IPS DF 19.7 (cell line): Measurements from ENCODE around the gene ZNF512B.
"Not testable (repeated sequence)": the region's sequence is repeated elsewhere in the genome, so short reads cannot be mapped to it uniquely, and the experiment has no call there.

ENCODE experiments used
- DNase-seq: peaks from one replicate; pipeline ENCODE4 v3.0.0-alpha.2; 2013; ENCODE audit warnings: low read depth, low spot score

The ZNF512B gene

DNA sequence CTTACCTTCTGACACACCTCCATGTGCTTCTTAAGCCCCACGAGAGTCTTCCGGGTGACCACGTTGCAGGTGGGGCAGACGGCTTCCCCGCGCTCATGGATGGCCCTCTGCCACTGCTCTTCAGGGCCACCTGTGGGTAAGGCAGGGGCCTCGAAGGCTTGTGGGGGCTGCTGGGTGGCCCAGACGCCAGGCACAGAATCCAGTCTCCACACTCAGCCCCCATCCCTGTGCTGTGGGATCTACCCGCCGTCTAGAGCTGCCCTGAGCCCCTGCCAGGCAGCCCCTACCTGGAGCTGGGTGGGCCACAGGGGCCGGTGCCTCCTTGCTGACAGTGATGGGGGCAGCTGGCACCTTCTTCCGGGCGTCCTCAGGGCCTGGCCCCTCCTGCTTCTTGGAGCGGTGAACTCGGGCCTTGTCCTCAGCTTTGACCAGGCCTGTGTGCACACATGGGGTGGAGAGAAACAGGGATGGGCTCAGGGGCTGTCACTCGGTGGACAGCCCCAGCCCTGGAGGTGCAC is 5.9 kb downstream of the ZNF512B start:
- no peak for DNase-seq

DNA sequence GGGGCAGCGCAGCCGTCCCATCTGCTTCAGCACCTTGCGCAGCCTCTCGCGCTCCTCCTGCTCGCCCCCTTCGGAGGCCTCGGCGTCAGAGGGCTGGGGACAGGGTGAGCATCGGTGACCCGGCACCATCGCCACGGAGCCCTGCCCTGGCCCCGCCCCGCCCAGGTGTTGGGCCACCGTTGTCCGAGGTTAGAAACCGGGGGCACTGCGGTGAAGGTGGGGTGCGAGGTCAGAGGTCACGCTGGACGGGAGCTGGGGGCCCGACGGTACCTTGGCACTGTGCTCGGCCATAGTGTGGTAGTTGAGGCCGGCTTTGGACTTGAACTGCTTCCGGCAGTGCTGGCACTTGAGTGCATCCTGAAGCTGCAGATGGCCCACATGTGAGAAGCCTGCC is 6.4 kb downstream of the ZNF512B start:
- no peak for DNase-seq

DNA sequence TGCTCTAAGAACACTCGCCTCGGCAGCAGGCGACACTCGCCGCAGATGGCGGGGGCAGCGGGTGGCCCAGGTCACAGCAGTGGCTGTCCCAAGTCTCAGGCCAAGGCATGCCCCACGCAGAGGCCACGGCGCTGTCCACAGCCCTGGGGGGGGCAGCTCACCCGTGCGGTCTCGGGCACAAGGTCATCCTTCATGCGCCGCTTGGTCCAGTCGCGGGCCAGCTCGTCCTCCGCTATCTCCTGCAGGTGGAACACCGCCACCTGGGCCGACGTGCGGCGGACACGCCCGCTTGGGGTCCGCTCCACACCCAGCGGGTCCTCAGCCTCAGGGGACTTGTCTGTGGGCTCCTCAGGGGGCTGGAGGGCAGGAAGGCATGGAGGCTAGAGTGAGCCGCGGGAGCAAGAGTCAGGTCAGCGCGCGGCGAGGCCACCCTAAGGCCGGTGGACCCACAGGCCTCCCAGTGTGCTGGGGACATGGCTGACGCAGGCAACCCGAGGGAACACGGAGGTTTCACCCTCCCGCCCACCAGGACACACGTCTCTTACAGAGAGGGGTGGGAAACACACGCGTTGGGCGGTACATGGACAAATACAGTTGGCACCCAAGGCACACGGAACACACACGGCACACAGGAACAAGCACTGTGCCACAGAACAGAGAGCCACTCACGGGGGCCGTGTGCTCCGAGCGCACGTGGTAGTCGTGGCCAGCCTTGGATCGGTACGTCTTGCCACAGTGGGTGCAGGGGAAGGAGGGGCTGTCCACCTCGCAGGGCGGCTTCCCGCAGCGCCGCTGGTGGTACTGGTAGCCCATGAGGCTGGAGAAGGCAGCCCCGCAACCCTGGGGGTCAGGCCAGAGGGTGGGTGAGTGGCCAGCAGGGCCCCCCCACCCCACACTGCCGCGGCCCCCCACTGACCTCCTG is 7.0 kb downstream of the ZNF512B start:
- no peak for DNase-seq

DNA sequence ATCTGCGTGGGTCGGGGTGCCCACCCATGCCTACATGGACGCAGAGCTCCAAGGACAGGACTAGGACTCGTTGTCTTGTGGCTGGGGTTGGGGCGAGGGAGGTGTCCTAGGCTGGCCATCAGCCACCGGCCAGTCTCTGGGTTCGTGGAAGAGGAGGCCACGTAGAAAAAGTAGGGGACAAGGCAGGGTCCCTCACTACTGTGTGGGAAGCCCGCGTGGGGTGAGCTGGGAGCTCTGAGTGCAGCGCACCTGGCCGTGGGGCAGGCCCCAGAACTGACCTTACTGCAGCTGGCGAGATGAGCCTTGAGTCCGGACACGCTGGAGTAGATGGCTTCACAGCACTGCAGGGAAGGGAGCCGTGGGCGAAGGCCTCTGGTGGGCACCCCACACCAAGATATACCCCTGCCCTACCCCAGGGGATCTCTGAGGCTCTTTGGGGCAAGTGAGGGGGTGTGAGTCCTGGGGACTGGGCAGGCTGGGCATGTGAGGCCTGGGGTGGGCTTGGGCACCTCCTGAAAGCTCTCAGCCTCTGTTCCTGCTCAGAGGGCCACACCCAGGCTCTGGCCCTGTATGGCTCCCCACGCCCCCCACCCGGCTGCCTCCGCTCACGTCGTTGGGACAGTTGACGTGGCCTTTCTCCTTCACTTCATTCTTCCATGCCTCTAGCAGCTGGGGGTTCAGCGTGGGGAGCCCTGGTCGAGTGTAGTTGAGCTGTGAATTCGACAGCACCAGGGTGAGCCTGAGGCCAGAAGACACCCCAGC is 7.9 kb downstream of the ZNF512B start:
- DNase-seq: no peak

DNA sequence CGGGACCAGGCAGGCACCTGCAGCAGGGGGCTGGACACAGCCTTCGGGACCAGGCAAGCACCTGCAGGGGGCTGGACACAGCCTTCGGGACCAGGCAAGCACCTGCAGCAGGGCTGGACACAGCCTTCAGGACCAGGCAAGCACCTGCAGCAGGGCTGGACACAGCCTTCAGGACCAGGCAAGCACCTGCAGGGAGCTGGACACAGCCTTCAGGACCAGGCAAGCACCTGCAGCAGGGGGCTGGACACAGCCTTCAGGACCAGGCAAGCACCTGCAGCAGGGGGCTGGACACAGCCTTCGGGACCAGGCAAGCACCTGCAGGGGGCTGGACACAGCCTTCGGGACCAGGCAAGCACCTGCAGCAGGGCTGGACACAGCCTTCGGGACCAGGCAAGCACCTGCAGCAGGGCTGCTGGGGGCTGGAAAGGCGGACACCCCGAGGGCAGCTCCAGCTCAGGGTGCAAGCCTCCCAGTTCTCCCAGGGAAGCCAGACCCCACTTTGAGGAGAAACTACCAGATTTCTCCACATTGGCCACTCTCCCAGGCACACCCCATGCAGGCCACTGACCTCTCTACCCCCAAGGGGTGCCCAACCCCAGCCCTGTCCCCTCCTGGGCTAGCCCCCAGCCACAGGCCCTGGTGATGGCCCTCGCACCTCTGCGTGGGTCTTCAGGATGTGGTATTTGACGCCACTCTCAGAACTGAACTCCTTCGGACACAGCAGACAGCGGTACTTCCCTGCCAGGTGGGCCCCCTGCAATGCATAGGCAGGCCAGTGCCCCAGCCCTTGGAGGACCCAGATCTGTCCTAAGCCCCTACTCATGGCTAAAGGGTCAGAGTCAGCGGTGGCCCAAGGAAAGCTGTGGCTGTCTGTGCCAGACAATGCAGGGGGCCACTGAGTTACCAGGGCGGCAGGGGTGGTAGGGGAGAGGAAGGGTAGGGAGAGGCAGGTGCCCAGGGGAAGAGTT is 8.8 kb downstream of the ZNF512B start:
- not testable (repeated sequence) for DNase-seq

DNA sequence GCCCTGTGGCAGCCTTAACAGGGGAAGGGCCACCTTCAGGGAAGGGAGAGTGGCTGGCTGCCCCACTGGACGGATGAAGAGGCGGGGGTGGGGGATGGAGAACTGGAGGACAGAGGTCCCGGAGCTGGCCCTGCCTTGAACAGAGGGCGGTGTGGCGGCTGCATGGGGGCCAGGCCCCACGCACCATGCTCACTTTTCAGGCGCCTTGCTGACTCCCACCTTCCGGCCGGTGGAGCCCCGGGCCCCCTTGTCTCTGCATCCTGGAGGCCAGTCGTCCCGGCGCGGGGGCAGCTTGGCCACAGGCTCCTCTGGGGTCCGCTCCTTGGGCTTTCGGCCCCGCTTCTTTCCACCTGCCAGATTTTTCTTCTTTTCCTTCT is 10.0 kb downstream of the ZNF512B start:
- DNase-seq: no peak

DNA sequence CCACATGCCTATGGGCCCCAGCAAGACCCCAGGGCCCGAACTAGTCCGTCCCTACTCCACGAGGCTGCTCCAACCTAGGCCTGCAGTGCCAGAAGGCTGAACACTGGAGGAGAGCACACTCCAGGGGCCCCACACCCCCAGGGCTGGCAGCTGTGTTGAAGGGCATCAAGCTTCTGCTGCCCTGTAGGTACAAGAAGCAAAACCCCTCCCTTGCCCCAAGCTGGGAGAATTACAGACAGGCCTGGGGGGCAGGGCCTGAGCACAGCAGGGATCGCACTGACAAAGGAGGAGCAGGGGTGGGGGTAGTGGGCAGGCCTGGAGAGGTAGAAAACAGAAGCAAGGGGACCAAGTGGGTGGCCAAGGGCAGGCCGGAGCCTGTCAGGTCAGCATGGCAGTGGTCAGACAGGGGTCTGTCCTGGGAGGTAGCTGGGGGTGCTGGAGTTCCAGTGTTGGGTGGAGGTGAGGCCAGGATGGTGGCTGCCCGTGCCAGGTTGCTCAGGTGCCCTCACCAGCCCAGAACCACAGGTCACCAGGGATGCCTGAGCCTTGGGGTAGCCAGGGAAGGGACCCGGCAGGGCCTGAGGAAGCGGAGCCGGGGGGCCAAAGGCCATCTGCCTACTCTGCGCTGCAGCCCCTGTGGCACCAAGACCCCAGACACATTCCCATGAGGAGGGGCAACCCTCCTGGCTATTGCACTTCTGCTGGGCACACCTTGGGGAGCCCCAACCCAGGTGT is 10.6 kb downstream of the ZNF512B start:
- DNase-seq: no peak

DNA sequence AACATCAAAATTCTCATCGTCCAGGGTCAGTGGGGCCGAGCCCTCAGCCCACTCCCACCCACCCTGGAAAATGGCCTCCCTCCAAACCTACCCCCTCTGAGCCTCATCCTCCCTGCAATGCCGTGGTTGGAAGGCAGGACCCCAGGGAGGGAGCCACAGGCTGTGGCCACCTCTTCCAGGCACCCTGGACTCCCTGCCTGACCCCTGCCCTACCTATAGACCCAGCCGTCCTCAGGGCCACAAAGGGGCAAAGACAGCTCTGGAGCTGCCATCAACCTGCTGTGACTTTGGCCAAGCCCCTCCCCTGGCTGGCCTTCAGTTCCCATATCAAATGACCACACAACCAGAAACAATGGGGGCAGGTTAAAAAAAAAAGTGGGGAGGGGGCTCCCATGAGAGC is 11.3 kb downstream of the ZNF512B start:
- DNase-seq: no peak

DNA sequence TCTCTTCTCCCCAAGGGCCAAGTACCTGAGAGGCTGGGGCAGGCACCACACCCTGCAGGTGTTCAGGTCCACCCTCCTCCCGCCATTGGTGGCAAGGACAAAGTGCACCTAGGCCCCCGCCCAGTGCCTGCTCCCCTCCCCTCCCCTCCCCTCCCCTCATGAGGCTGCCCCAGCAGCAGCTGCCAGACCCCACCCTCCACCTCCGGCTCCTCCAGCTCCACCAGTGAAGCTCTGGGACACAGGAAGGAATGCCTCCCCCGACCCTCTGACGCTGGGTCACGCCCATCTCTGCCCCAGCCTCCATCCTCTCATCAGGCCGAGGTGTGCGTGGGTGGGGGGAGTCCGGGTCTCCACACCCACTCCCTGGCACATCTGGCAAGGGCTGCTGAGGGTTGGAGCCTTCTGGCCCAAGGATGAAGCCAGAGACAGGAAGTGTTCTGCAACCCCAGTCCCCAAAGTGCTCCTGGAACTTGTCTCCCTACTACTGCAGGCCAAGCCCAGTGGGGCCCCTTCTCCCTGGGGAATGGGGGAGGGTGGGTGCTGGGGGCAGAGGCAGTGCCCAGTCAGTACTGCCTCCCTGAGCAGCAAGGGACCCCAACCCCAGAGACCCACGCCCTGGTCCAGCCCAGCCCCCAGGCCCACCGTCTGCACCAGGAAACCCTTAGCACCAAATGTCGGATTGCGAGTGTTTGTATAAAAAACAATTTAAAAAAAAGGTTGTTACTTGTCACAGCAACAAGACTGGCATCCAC is 11.9 kb downstream of the ZNF512B start:
- no peak for DNase-seq

DNA sequence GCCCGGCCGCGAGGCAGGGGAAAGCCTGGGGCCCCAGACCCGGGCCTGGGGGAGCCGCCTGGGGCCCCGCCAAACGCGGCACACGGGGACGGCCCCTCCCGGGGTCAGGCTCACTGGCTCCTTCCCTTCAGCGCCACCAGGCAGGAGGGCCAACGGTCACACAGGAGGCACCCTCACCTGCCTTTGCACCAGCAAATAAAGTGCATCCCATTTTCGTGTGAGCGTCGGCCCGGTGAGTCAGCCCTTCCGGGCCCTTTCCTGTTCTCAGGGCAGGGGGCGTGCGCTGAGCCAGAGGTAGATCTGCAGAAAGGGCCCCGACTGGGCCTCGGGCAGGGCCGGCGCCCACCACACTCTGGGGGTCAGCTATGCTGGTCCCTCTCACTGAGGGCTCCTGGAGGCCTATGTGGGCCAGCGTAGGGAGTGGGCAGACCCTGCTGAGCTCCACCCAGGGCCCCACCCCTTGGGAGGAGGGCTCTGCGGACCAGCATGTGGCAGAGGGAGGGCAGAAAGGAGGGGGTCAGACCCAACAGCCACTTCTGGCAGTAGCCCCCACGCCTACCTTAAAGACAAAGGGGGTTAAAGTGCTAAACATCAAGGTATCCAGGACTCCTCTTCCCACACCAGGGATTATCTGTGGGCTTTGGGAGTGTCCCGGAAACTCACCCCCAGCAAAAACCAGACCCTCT is 12.6 kb downstream of the ZNF512B start:
- no peak for DNase-seq

DNA sequence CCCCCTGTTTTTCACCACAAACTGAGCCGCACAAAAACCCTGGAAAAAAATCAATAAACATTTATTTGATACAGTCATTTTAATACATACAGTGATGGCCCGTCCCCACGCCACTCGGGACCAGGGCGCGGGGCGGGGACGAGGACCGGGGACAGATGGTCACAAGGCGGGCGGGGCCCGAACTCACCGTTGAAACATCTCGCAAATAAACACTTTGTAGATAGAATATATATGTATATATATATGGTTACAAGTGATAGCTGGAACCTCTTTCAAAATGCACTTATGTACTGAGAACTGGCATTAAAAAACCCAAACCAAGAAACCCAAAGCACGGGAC is 13.1 kb downstream of the ZNF512B start:
- DNase-seq: no peak

DNA sequence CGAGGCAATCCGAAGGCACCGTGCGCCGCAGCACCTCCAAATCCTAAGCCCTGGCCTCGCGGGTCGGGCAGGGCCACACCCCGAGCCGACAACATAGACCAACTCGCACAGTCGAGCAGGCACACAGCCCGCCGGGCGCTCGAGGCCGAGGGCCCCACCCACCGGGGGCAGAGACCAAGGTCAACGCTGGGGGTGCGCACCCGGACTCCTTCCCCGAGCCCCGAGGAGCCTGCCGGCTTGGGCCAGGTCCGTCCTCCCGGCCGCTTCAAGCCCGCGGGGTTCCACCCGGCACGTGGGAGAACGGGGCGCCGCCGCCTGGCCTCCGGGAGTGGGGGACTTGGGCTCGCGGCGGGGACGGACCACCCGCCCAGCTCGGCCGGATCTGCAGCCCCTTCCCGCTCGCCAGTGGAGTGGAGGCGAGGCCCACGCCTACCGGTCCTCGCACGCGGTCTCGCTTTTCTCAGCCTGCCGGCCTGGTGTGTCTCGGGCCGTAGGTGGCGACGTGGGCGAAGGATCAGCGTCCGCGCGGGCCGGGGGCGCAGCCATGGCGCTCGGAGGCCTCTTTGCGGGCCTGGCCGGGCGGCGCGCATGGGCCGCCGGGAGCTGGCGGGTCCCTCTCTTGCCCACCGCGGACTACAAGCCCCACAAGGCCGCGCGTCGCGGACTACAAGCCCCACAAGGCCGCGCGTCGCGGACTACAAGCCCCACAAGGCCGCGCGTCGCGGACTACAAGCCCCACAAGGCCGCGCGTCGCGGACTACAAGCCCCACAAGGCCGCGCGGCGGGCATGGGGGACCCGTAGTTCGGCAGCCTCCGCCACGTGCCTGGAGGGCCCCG is 13.7 kb downstream of the ZNF512B start, which contains the start of gene UCKL1:
TSS of gene UCKL1 (minus strand) at position 590 of the 837 bp plus-strand sequence. CDS start at position 546, 44 bp downstream.
- no peak for DNase-seq

DNA sequence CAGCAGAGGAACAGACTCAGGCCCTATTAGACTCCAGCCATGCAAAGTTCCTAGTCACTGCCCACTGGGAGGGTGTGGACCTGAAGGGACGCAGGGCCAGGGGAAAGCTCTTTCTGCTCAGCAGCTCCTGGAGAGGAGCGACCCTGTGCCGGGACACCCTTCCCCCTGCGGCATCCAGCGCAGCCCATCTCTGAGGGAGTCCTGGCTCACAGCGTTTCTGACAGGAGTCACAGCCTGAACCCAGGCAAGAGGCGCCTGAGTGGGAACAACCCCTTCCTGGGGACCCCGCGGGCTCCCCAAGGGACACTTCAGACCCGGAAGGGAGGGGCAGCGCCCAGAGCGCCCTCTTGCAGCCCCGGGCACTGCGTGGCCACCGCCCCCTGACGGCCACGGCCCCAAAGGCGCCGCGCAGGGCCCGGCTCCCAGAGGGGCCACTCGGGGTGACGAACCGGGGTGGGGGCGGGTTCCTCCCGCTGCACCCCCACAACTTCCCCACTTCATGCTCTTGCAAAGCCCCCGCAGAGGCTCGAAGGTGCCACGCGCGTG is 14.4 kb downstream of the ZNF512B start:
- DNase-seq: no peak

DNA sequence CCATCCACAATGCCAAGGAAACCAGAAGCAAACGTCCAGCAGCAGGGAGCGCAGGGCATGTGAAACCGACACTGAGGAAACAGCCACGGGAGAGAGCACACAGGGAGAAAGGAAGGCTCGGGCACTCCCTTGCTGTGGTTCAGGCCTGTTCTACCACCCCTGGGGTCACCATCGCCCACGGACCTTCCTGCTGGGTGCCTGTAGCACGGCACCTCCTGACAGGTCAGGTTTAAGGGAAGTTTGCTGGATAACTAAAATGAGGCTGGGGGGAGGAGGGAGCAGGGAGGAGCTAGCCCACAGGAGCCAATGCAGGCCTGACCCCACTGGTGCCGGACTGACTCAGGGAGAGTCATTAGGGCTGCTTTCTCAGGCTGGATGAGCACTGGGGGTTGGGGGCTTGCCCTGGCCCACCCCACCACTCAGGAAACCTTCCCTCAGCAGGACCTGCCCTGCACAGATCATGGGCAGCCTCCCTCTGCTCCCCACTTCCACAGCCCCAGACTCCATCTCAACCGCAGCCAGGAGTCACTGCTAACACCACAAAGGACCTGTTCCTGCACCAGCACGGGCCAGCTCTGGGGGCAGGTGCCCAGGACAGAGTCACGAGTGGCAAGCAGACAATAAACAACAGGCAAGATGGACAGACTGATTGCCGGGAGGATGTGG is 15.8 kb downstream of the ZNF512B start:
- DNase-seq: no peak

DNA sequence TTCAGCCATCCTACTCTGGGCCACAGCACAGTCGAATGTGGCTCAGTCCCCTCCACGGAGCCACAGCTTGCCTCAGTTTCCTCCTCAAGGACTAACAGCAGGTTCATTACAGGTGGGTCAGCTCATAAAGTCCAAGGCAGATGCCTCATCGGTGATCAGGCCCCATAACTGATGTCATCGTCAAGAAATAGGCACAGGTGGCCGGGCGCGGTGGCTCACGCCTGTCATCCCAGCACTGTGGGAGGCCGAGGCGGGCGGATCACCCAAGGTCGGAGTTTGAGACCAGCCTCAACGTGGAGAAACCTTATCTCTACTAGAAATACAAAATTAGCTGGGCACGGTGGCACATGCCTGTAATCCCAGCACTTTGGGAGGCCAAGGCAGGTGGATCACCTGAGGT is 17.0 kb downstream of the ZNF512B start:
- no peak for DNase-seq

DNA sequence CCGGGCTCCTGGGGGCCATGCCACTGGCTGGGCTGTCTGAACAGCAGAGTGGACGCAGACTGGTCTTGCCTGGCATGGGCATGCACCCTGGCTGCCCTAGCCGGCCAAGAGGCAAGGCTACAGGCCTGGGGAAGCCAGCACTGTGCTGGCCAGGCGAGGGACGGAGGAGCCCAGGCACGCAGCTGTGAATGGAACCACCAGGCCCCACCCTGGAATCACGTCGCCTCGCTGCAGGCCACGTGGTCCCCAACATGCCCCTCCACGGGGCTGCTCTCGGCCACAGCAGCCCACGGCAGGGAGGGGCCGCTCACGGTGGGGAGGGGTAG is 17.6 kb downstream of the ZNF512B start:
- no peak for DNase-seq

DNA sequence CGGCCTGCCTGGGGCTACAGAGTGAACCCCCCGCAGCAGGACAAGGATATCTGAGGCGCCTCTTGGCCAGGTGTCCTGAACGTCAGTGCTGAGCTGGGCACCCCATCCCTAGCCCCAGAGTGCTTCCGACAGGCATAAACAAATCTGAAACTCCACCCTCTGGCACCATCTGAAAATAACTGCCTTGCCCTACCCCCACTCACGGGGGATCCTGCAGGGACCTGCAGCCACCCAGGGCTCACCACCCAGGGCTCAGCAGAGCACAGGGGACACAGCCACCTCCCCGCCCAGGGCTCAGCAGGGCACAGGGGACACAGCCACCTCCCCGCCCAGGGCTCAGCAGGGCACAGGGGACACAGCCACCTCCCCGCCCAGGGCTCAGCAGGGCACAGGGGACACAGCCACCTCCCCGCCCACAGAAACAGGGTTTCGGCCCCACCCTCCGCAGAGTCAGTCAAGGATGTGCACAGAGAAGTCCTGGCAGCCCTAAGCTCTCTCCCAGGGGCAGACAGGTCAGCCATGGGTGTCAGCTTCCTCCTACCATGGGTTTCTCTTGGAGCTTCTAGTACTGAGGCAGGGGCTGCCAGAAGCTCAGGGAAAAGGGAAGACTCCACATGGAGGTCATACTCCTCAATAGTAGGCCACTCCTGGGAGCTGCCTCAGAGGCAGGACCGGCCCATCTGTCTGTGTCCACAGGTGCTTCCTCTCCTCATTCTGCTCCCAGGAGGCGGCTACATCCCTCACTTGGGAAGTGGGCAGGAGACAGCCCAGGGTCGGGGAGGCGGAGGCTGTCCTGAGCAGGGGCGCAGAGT is 18.1 kb downstream of the ZNF512B start:
- DNase-seq: no peak
